Epidermal melanocyte (primary cell): ENCODE results near the gene TTC34.

ENCODE experiments used
- DNase-seq: peaks from one replicate; pipeline ENCODE4 v3.0.0; 2011; ENCODE audit warnings: low spot score; ENCODE audit not compliant: insufficient read length

TTC34 gene, protein sequence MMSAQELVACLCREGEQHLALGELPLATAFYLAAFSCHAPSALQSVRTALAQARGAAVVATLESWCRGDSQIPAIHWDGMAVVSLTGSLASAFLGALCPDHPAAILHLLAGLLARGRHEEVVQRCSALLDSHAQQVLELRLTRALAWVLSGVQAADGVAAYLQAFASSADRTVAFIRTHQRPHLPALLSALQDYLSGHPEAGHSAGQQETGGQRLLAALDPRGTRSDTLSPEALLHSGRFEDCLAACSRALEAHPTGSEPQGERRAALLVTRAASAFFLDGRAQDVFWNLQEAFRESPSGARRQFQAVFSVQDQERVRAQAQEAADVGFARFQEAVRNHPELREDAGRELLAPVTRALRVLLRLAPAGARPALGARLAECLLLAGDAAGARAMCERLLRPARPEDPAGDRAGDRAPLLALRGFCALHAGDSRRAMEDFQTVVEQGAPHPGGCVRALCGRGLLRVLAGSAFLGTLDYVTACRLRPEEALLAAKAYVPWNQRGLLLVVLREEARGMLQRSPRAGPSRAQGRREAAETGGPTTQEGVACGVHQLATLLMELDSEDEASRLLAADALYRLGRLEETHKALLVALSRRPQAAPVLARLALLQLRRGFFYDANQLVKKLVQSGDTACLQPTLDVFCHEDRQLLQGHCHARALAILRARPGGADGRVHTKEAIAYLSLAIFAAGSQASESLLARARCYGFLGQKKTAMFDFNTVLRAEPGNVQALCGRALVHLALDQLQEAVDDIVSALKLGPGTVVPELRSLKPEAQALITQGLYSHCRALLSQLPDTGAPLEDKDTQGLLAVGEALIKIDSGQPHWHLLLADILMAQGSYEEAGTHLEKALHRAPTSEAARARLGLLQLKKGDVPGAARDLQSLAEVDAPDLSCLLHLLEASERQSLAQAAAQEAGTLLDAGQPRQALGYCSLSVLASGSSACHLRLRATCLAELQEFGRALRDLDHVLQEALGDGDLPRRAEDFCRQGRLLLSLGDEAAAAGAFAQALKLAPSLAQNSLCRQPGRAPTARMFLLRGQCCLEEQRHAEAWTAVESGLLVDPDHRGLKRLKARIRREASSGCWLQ

DNA sequence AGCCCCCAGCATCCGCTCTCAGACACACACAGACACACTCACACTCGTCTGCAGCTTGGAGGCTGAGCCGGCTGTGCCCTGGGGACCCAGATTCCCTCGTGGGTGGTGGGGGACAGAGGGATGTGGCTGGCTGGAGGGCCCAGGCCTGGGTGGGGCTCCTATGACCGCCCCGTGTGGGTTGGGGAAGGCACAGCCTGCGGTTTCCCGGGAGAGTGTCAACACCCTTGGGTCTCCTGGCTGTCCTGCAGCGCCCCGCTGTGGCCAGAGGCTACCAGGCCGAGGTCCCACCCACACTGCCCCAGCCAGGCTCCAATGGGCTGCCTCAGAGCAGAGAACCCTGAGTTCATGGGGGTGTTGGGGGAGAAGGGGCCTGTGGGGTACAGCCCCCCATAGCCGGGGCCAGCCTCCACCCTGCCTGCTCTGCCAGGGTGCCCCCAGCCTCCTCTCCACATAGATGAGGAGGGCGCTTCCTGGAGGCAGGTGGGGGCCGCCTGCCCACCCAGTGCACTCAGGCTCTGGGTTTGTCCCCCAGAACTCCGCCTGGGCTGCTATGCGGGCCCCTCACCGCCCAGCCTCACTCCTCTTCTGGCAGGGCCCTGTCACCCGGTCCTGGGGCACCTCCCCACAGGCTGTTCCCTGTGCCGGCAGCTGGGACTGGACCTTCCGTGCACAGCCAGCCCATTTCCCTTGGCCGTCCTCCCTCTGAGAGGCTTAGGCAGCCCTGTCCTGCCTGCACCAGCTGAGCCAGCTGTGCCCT, at the start of gene TTC34:
Gene TTC34 (minus strand): TSS at position 159 of the 757 bp plus-strand sequence. CDS start 866 bp downstream, outside the sequence.
- no peak for DNase-seq

DNA sequence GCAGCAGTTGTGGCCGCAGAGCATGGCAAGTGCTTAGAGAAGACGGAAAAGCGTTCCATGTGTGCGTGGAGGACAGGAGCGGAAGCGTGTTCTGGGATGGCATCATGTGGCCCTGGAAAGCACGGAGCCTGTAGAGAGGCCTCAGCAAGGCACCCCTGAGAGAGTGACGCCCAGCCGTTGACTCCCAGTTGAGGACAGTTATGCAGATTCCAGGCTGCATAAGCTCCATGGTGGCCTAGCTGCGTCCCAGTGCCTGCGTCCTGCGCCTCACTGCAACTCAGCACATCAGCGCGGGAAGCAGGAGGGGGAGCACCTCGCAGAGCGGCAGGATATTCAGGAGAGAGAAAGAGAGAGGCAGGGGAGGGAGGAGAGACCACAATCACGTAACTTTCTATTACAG, 49.0 kb upstream of the TTC34 start:
- no peak for DNase-seq

DNA sequence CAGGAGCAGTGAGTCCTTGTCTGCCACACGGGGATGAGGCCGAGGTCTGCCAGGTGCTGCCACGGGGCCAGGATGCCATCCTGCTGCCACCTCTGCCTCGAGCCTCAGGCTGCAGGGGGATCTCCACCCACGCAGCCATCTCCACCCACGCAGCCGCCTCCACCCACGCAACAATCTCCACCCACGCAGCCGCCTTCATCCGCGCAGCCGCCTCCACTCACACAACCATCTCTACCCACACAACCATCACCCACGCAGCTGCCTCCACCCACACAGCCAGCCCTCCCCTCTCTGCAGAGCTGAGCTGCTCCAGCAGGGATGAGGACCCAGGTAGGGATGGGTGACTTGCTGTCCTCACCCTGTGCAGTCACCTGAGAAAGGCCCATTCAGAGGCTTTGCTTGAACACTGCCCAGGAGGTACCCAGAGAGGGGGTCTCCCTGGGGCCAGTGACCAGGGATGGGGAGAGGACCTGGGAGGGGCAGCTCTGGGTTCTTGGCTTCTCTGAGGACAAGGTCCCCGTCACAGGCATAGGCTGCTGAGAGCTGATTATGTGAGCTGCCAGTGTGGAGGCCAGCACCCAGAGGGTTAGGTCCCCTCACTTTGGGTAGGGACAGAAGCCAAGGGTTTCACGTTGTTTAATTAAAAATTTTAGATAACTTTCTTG, 46.6 kb upstream of the TTC34 start:
- DNase-seq, result no peak

DNA sequence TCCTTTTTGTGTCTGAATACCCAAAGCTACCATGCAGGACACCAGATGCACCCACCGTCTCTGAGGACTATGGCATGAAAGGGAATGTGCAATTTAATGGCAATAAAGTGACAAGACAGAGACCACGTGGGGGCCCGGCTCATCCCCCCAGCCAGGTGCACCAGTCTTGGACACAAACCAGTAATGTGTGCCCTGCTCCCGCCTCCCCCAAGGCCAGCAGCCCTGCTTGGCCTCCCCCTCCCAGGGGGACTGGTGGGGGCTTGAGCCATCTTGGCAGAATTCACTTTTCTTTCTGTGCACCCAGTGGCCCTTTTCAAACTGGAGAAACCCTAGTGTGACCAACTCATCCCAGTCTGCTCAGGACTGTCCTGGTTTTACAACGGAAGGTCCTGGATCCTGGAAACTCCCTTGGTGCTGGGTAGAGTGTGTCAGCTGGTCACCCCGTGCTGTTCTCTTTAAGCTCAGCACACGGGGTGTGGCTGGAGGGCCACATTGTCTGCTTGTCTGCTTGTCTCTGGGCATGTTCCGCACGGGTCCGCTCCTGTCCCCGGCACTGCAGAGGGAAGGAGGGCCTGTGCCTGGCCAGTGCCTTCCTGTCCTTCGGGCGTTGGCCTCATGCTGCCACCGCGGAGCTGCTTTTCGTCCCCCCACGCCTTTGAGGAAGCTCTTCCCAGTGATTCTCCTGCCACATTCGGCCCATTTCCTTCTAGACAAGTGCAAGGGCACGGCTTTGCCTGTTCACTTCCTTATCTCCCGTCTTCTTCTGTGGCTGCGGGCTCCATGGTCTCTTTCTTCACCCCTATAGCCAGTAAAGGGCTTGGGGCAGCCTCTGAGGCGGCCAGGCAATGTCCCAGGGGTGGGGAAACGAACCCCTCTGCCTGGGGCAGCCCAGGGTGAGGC, 45.8 kb upstream of the TTC34 start:
- no peak for DNase-seq

DNA sequence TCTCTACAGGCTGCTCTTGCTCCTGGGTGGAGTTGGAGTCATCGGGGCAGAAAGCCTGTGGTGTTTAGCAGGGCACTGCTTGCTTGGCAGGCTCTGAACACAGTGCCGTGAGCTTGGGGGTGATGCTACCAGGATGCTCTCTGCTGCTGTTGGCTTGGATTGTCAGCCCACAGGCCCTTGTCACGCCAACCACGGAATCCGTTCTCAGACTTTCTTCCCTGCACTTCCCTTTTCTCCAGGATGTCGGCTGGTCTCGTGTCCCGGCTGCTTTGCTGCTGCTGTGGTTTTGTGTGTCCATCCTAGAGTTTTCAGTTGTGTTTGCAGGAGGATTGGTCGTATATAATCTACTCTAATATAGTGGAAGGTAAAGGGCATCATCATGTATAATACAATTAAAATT, 44.4 kb upstream of the TTC34 start:
- no peak for DNase-seq

DNA sequence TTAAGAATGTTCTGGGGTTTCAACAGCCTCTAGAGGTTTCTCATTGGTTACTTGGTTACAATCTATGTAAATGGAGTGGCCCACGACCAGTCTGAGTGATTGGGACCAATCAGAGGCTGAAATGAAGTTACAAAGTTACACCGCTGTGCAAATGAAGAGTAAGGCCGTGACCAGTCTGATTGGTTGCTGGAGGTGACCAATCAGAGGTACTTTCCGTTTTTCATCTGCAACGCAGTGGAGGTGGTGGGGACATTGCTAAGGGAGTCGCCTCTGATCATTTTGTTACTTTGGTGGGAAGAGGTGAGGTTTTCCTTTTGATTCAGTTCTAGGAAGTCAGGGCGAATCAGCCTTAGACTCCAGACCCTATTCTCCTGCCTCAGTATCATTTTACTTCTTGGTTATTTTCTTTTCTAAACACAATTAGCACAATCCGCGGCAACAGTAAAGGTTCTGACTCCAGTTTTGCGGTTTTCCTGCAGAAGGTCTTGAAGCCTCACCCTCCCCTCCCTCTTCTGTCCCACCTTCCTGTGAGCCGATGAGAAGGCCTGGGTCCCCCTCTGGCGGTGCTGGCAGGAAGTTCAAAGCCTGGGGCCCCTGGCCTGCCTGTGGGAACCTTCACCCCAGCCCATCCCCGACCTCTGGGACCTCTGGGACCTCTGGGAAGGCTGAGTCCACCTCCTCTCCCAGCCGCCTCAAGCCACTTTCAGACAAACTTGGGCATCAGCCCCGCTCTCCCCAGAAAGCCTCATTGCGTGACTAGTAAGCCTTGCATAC, 38.7 kb upstream of the TTC34 start:
- no peak for DNase-seq

DNA sequence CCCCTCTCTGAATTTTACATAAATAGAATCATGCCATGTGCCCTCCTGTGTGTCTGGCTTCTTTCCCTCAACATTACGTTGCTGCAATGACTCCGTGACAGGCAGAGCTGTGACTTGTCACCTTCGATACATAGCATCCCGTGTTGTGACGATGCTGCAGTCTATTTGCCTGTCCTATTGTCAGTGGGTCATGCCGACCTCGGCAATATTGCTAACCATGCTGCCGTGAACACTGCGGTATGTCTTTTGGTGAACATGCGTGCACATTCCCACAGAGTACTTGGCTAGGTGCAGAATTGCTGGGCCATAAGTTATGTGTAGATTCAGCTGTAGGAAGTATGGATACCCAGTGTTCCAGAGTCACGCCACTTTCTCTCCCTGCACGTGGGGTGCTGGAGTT, 36.3 kb upstream of the TTC34 start:
- no peak for DNase-seq

DNA sequence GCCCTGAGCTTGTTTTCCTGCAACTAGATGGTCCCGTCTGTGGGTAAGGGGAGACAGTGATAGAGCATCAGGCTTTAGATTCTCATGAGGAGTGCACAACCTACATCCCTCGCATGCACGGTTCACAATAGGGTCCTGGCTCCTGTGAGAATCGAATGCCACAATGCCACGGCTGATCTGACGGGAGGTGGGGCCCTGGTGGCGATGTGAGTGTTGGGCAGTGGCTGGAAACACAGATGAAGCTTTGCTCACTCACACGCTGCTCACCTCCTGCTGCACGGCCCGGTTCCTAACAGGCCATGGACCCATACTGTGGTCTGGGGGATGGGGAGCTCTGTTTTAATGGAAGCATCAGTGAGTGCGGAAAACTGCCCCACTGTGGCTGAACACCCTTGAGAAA, 35.8 kb upstream of the TTC34 start:
- DNase-seq, result no peak

DNA sequence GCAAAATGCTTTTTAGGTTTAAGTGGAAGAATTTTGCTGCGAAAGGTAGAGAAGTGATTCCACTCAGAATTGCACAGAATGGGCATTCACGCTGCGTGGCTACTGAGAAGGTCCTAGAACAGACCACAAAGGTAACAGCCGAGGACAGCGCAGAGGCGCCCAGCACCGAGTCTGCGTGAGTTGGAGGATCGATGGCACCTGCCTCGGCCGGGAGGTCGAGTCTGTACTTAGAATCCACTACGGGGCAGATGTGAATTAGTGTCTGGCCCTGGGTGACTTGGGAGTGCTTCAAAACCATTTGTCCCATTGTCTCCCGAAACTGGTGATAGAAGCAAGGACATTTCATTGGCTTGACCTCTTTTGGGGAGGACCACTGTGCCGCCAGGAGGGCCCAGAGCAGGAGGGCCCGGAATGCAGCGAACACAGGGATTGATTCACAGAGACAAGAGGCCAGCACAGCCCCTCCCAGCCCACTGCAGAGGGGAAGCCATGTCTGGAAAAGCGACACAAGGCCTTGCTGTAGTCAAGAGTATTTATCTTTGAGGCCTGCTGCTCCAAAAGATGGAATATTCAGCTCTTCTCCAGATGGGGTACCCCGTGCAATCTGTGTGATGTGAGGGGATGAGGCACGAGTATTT, 35.0 kb upstream of the TTC34 start:
- no peak for DNase-seq

DNA sequence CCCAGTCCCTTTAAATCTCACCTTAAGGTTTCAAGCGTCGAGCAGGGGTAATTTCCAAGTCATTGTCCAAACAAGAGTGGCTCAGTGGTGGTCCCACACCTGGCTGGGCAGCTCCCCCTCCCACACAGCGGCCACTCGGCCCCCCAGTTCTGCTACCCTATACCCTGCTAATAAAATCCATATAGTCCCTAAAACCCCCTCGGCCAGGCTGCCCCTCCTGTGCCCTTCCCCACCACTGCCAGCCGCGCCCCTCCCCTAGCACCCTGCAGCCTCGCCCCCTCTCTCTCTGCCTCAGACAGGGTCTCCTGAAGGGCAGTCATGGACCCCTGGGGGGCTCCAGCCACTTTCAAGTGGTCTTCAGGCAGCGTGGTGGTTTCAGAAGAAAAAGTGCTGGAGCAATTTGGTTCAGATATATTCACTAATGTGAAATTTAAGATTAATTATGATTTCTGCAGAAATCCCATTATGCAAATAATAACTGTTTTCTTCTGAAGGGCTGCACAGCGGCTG, 34.2 kb upstream of the TTC34 start:
- DNase-seq, result no peak

DNA sequence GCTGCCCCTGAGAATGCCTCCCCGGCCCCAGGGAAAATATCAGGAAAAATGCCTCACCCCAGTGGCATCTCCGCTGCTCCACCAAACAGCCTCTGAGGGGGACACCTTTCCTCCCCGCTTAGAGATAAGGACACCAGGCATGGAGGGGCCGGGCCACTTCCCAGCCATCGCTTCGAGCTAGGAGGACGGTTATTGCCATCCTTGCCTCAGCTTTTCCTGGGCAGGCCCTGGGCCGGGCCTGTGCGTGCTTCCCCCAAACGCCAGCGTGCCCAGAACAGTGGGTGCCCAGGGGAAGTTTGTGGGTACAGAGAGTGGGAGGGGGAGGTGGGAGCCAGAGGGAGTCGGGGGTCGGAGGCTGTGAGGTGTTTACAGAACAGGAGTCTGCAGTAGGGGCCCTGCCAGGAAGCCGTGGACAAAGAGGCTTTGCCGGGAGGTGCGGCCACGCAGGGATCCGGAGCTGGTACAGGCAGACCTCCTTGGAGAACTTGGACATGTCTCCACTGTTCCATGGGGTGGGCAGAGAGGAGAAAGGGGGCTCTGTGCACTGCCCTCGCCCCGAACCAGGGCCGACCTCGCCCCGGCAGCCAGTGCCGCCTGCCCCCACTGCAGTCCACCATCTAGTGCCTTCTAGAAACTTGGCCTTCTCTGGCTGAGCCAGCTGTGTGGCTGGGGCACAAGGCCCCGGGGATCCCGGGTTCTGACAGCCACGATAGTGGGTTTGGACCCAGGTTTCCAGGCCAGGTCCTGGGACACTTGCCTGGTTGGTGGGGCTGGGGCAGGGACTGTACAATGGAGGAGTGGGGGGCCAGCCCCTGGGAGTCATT, 33.5 kb upstream of the TTC34 start:
- DNase-seq, result no peak

DNA sequence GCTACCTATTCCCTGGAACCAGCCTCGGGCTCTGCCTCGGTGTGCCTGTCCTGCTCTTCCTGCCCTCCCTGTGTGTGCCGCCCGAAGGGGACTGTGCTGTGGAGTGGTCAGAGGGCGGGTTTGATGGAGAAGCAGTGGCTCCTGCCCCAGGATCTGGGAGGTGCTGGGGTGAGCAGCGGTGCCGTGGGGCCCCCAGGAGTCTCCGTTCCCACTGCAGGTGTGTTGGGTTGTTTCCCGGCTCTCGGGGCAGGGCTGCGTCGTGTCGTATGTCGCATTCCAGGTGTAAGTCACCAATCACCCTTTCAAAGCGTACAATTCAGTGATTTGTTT, 32.6 kb upstream of the TTC34 start:
- DNase-seq, result no peak

DNA sequence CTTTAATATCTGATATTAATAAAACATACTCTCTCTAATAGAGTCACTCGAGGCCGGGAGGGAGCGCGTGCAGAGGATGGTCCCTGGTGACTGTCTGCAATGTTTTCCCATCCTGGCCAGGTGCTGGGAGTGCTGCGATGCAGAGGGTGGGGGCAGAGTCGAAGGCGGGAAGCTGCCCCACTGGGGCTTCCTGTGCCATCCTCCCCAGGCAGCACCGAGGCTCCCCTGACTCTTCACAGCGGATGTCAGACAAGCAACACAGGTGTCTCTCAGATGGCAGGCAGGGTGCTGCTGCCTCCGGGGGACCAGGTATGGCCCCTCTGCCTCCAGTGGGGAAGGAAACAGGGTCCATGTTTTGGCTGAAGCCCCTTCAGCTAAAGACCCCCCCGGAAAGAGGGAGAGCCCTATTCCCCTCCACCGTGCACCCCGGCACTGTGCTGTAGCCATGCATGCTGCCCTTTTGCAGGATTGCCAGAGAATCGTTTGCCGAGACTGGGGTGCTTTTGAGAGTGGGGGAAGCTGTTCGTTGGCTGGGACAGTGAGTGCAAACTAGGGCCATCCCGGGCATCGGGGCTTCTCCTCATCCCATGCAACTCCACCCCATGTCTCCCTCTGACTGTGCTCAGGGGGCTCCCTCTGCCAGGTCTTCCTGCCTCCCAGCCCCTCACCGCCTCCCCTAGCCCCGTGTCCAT, 32.1 kb upstream of the TTC34 start:
- no peak for DNase-seq

DNA sequence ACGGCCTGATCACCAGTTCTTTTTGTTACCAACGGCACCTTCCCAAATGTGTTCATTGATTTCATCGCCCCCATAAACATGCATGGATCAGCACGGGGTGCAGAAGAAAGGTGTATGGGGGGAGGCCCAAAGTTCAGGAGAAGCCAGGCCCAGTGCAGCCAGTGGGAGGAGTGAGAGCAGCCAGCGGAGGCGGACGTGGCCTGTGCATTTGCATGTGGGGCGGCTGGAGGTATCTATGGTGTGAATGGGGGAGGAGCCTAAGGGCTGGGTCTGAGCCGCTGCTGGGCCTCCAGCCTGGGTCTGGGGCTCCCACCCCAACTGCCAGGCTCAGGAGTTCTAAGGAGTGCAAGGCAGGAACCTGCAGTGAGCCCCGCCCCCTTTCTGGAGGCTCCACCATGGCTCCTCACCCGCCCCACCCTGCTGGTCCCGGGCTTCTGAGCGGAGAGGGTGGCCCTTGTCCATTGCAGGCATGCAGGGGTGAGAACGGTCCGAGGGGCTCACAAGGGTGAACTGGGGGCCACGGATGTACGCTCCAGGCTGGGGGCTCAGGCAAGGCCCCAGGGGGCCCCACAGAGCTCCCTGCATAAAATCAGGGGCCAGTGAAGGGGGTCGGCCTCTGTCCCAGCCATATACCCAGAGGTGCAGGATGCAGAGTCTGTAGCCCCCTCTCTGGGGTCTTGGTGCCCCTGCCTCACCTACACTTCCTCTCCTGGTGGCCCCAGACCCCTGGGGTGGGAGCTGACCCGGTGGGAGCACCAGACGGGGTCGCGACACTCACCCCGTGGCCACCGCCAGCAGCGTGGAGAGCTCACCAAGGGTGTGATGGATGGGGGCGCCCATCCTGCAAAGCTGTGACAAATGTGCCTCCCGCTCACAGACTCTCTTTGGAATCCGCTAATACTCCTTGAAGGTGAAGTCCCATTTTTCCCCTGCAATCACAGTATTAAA, 31.3 kb upstream of the TTC34 start:
- no peak for DNase-seq

DNA sequence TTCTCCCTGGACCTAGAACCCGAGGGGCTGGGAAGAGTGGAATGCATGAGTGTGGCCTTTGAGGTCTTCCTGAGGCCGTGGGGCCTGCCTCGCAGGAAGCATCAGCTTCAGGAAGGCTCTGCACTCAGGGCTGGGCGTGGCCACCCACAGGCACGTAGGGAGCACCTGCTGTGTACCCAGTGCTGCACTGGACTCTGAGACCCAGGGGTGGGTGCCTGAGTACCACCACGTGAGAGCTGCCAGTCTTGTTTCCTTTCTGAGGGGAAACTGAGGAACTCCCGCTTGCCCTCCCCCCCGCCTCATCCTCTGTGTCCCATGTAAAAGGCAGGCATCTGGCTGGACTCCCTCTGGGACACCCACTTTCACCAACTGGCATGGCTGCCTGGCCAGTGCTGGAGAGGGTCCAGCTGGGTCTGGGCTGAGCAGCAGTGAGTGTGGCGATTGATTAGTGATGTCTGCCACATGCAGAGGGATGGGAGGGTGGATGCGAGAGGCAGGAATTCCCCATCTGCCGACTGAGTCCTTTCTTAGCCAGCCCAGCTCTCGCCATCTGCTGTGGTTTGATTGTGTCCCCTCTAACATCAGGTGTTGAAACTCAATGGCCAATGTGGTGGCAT, 30.2 kb upstream of the TTC34 start:
- DNase-seq, result no peak
